ENCODE data around the gene LIN28A.

LIN28A gene

GRCh38 chr1:26399034-26399433 is 11.6 kb upstream of the LIN28A start:
- H3K36me3 ChIP-seq (replicated peaks; ENCODE audit: insufficient read depth, low read length) = no peaks in the 10 kb centered on the region
- H3K79me2 ChIP-seq (ENCODE audit: low read length) = no peaks in the 10 kb centered on the region
- no peaks in the 10 kb centered on the region for H3K9me2 ChIP-seq (replicated peaks; ENCODE audit: insufficient read depth, low read length)
- H2AFZ ChIP-seq (ENCODE audit: low read length) = no peak overlapping the region
- no peak overlapping the region for H3K4me3 ChIP-seq (ENCODE audit: low read length)
- no peak overlapping the region for H3K4me2 ChIP-seq (ENCODE audit: low read depth, low read length)
- H3K9ac ChIP-seq (ENCODE audit: low read length) = no peak overlapping the region
- DNase-seq = no peak
- no peaks in the 10 kb centered on the region for H4K20me1 ChIP-seq (ENCODE audit: insufficient read depth, low read length)
- H3K4me1 ChIP-seq (ENCODE audit: low read length) = no peaks in the 10 kb centered on the region
- no peaks in the 10 kb centered on the region for H3K9me3 ChIP-seq (replicated peaks; ENCODE audit: insufficient read depth, low read length)
- H3F3A ChIP-seq (ENCODE audit: insufficient read depth, low read length) = no peaks in the 10 kb centered on the region
- TF ChIP-seq, protein P1, sequence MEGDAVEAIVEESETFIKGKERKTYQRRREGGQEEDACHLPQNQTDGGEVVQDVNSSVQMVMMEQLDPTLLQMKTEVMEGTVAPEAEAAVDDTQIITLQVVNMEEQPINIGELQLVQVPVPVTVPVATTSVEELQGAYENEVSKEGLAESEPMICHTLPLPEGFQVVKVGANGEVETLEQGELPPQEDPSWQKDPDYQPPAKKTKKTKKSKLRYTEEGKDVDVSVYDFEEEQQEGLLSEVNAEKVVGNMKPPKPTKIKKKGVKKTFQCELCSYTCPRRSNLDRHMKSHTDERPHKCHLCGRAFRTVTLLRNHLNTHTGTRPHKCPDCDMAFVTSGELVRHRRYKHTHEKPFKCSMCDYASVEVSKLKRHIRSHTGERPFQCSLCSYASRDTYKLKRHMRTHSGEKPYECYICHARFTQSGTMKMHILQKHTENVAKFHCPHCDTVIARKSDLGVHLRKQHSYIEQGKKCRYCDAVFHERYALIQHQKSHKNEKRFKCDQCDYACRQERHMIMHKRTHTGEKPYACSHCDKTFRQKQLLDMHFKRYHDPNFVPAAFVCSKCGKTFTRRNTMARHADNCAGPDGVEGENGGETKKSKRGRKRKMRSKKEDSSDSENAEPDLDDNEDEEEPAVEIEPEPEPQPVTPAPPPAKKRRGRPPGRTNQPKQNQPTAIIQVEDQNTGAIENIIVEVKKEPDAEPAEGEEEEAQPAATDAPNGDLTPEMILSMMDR (IDR thresholded peaks at IDR 0.05; ENCODE audit: low read length) = no peak
- no peak for TF ChIP-seq EZH2 (optimal IDR thresholded peaks at IDR 0.05; ENCODE audit: low read depth, low read length)
- no peak for TF ChIP-seq EZH2phosphoT487 (IDR thresholded peaks at IDR 0.05; ENCODE audit: low read length)
- H3K27me3 ChIP-seq (replicated peaks; ENCODE audit: insufficient read depth, low read length) = peaks cover 22% of the 10 kb centered on the region; the same call in 1 of the 2 replicates
- H3K27ac ChIP-seq (ENCODE audit: low read length) = no peak overlapping the region

DNA sequence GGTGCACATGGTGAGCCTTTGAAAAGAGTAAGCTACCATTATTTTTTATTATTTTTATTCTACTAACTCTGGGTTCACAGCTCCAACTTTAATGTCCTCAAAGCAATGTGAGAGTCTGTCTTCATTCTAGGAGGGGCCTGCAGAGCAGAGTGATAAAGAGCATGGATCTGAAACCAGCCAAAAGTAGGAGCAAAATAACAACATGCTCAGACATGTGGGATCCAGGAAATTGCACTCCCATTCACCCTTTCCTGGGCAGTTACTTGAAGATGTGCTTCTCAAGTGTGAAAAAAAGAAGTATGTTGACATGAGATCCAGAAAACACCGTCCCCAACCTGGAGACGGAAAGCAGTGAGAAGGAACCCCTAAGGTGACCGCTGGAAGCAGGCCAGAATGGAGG is 8.7 kb upstream of the LIN28A start:
- no peak for DNase-seq
- Histone ChIP-seq H3F3A (ENCODE audit: insufficient read depth, low read length) (no peaks in the 10 kb centered on the region), H3K4me1 (ENCODE audit: low read length) (no peaks in the 10 kb centered on the region), H3K79me2 (ENCODE audit: low read length) (no peaks in the 10 kb centered on the region), H3K9me3 (replicated peaks; ENCODE audit: insufficient read depth, low read length) (no peaks in the 10 kb centered on the region), H3K4me2 (ENCODE audit: low read depth, low read length) (no peak overlapping the region), H3K36me3 (replicated peaks; ENCODE audit: insufficient read depth, low read length) (no peaks in the 10 kb centered on the region), H2AFZ (ENCODE audit: low read length) (no peak overlapping the region), H3K27me3 (replicated peaks; ENCODE audit: insufficient read depth, low read length) (peaks cover 42% of the 10 kb centered on the region), H3K9me2 (replicated peaks; ENCODE audit: insufficient read depth, low read length) (no peaks in the 10 kb centered on the region), H4K20me1 (ENCODE audit: insufficient read depth, low read length) (no peaks in the 10 kb centered on the region), H3K4me3 (ENCODE audit: low read length) (no peak overlapping the region), H3K27ac (ENCODE audit: low read length) (no peak overlapping the region), H3K9ac (ENCODE audit: low read length) (no peak overlapping the region)
- TF ChIP-seq EZH2 (optimal IDR thresholded peaks at IDR 0.05; ENCODE audit: low read depth, low read length) (no peak), EZH2phosphoT487 (IDR thresholded peaks at IDR 0.05; ENCODE audit: low read length) (no peak)
- TF ChIP-seq, protein P1 (IDR thresholded peaks at IDR 0.05; ENCODE audit: low read length) = no peak

- no peak for DNase-seq
- no peaks in the 10 kb centered on the region for H3F3A ChIP-seq (ENCODE audit: insufficient read depth, low read length)
- no peak overlapping the region for H3K4me2 ChIP-seq (ENCODE audit: low read depth, low read length)
- no peak overlapping the region for H3K9ac ChIP-seq (ENCODE audit: low read length)
- no peaks in the 10 kb centered on the region for H3K9me2 ChIP-seq (replicated peaks; ENCODE audit: insufficient read depth, low read length)
- no peaks in the 10 kb centered on the region for H3K9me3 ChIP-seq (replicated peaks; ENCODE audit: insufficient read depth, low read length)
- H3K27ac ChIP-seq (ENCODE audit: low read length) = no peak overlapping the region
- no peak overlapping the region for H3K4me3 ChIP-seq (ENCODE audit: low read length)
- peaks cover 50% of the 10 kb centered on the region for H3K27me3 ChIP-seq (replicated peaks; ENCODE audit: insufficient read depth, low read length)
- no peak overlapping the region for H2AFZ ChIP-seq (ENCODE audit: low read length)
- no peaks in the 10 kb centered on the region for H3K36me3 ChIP-seq (replicated peaks; ENCODE audit: insufficient read depth, low read length)
- no peaks in the 10 kb centered on the region for H3K79me2 ChIP-seq (ENCODE audit: low read length)
- no peak for TF ChIP-seq EZH2phosphoT487 (IDR thresholded peaks at IDR 0.05; ENCODE audit: low read length)
- TF ChIP-seq EZH2 (optimal IDR thresholded peaks at IDR 0.05; ENCODE audit: low read depth, low read length) = no peak
- TF ChIP-seq, protein P1 (IDR thresholded peaks at IDR 0.05; ENCODE audit: low read length) = no peak
- H4K20me1 ChIP-seq (ENCODE audit: insufficient read depth, low read length) = no peaks in the 10 kb centered on the region
- no peaks in the 10 kb centered on the region for H3K4me1 ChIP-seq (ENCODE audit: low read length)
These were observed 7.0 kb upstream of the LIN28A start for GRCh38 chr1:26403656-26404055.

Measured in MM.1S (cell line).